BE2C (cell line): ENCODE data around the gene PCBP3.

Source experiments
- DNase-seq: peaks from one replicate; pipeline ENCODE4 v3.0.0-alpha.2; 2020
- H3K27me3 ChIP-seq: fragments of 250-450 bp; sonication (Bioruptor Pico); 2 replicates; pipeline ENCODE4 v1.5.1; 2020; ENCODE audit warnings: mild to moderate bottlenecking
- H3K36me3 ChIP-seq: fragments of 250-450 bp; sonication (Bioruptor Pico); 2 replicates; pipeline ENCODE4 v1.5.1; 2020; ENCODE audit warnings: mild to moderate bottlenecking
- H3K4me1 ChIP-seq: fragments of 250-450 bp; sonication (Bioruptor Pico); 2 replicates; pipeline ENCODE4 v1.5.1; 2020
- H3K4me3 ChIP-seq: 2 replicates; pipeline ENCODE4 v1.5.1; 2011; ENCODE audit warnings: low read depth, low read length
- H3K9me3 ChIP-seq: fragments of 250-450 bp; sonication (Bioruptor Pico); 2 replicates; pipeline ENCODE4 v1.5.1; 2020
- CTCF ChIP-seq: IDR thresholded peaks from 2 replicates; pipeline ENCODE4 v1.5.1; 2012; ENCODE audit warnings: mild to moderate bottlenecking, low read depth, low read length

PCBP3 gene

GRCh38 chr21:45822429-45823099 is 179.0 kb downstream of the PCBP3 start:
- Histone ChIP-seq H3K27me3 (no peaks in the 10 kb centered on the region; the same call in 1 of the 2 replicates), H3K9me3 (no peaks in the 10 kb centered on the region), H3K4me3 (no peak overlapping the region), H3K4me1 (peaks cover 18% of the 10 kb centered on the region), H3K36me3 (peaks cover 6% of the 10 kb centered on the region; the same call in 1 of the 2 replicates)
- TF ChIP-seq CTCF, result no peak
- no peak for DNase-seq

DNA sequence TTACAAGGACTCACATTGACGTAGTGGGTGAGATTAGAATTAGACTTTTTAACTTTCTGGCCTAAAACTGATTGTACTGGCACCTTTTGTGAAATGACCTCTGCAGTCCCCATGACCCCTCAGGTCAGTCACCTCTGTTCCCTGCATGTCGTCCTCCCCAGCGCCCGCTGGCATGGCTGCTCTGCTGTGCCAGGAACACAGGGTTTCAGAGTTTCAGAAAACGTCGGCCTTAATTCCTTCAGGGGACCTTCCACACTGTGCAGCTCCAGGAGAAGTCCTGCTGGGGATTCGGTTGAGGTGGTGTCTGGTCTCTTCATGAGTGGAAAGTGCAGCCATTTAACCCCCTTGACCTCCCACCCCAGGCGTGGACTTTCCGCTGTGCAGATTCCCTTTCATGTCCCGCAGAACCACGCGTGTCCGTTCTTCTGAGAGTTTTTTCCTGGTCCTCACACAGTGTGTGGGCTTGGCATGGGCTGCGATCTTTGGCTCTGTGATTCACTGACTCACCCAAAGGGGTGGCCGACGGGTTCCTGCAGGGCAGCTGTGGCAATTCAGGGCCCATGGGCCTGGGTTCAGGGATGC is 179.7 kb downstream of the PCBP3 start:
- Histone ChIP-seq H3K27me3 (no peaks in the 10 kb centered on the region; the same call in 1 of the 2 replicates), H3K4me1 (peaks cover 18% of the 10 kb centered on the region), H3K36me3 (peaks cover 6% of the 10 kb centered on the region; the same call in 1 of the 2 replicates), H3K4me3 (no peak overlapping the region), H3K9me3 (no peaks in the 10 kb centered on the region)
- no peak for DNase-seq
- no peak for TF ChIP-seq CTCF

GRCh38 chr21:45824546-45825215 is 181.2 kb downstream of the PCBP3 start:
- no peak for TF ChIP-seq CTCF
- Histone ChIP-seq H3K4me3 (no peak overlapping the region), H3K36me3 (peaks cover 6% of the 10 kb centered on the region; the same call in 1 of the 2 replicates), H3K9me3 (no peaks in the 10 kb centered on the region), H3K27me3 (no peaks in the 10 kb centered on the region; the same call in 1 of the 2 replicates), H3K4me1 (peaks cover 8% of the 10 kb centered on the region)
- no peak for DNase-seq

GRCh38 chr21:45825219-45825618 is 181.7 kb downstream of the PCBP3 start:
- Histone ChIP-seq H3K4me3 (no peak overlapping the region), H3K36me3 (peaks cover 6% of the 10 kb centered on the region; the same call in 1 of the 2 replicates), H3K9me3 (no peaks in the 10 kb centered on the region), H3K27me3 (no peaks in the 10 kb centered on the region; the same call in 1 of the 2 replicates), H3K4me1 (peaks cover 3% of the 10 kb centered on the region)
- TF ChIP-seq CTCF, result no peak
- no peak for DNase-seq

GRCh38 chr21:45826676-45827301 is 183.3 kb downstream of the PCBP3 start:
- Histone ChIP-seq H3K27me3 (no peaks in the 10 kb centered on the region; the same call in 1 of the 2 replicates), H3K4me1 (no peaks in the 10 kb centered on the region)
- TF ChIP-seq CTCF, result no peak

More at GRCh38 chr21:45826676-45827301, 183.3 kb downstream of the PCBP3 start:
- H3K9me3 ChIP-seq, result no peaks in the 10 kb centered on the region
- no peak for DNase-seq
- peaks cover 6% of the 10 kb centered on the region; the same call in 1 of the 2 replicates for H3K36me3 ChIP-seq
- H3K4me3 ChIP-seq, result no peak overlapping the region
